NB4 (cell line): Measurements from ENCODE around the gene XIRP1.

ENCODE experiments used
- CTCF ChIP-seq: IDR thresholded peaks from one replicate; pipeline ENCODE4 v1.5.1; 2012; ENCODE audit warnings: low read depth, low read length
- MAX ChIP-seq: IDR thresholded peaks from 2 replicates; pipeline ENCODE4 v1.6.1; 2011; ENCODE audit warnings: low read depth, low read length
- MYC ChIP-seq: IDR thresholded peaks from 2 replicates; pipeline ENCODE4 v1.6.1; 2011; ENCODE audit warnings: low read depth, low read length
- POLR2A ChIP-seq: IDR thresholded peaks from 2 replicates; pipeline ENCODE4 v1.6.1; 2011; ENCODE audit warnings: mild to moderate bottlenecking; ENCODE audit not compliant: insufficient read length; ENCODE audit errors: extremely low read depth

- TF ChIP-seq MYC (no peak), CTCF (no peak), POLR2A (no peak), MAX (no peak)
Measured at GRCh38 chr3:39190281-39191025, 1.9 kb downstream of the XIRP1 start.
